Fibroblast of mammary gland (primary cell): ENCODE results near the gene SH3BGRL3.

ENCODE experiments used
- DNase-seq: peaks from one replicate; pipeline ENCODE4 v3.0.0-alpha.2; 2010; ENCODE audit warnings: low read depth
- H3K4me3 ChIP-seq: 2 replicates; pipeline ENCODE4 v1.5.1; 2011; ENCODE audit warnings: low read depth, mild to moderate bottlenecking, low read length, moderate library complexity; ENCODE audit not compliant: control insufficient read depth
- CTCF ChIP-seq: conservative IDR thresholded peaks from 2 replicates; pipeline ENCODE4 v1.5.1; 2011; ENCODE audit warnings: low read depth, low read length, inconsistent platforms; ENCODE audit not compliant: control insufficient read depth, insufficient read depth

The SH3BGRL3 gene

GRCh38 chr1:26252718-26253117 is 27.2 kb upstream of the SH3BGRL3 start:
- no peak for DNase-seq
- H3K4me3 ChIP-seq: no peak overlapping the region
- no peak for TF ChIP-seq CTCF

DNA sequence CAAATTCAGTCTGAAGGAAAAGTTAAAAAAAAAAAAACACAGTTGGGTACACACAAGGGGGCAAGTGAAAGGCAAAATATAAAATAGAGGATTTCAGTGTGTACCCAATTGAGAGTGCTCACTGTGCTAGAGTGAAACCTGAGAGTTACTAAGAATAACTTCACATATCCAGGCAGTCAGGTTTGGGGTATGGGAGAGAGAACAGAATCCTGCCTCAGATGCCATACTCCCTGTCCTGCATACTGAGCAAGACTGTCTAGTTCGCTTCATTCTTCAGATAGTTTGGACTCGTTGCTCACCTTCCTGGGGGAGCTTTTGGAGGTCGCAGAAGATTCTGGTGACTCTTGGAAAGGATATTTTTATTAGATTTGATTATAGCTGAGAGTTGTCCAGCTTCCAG is 25.5 kb upstream of the SH3BGRL3 start:
- TF ChIP-seq CTCF: no peak
- no peak for DNase-seq
- no peak overlapping the region for H3K4me3 ChIP-seq

DNA sequence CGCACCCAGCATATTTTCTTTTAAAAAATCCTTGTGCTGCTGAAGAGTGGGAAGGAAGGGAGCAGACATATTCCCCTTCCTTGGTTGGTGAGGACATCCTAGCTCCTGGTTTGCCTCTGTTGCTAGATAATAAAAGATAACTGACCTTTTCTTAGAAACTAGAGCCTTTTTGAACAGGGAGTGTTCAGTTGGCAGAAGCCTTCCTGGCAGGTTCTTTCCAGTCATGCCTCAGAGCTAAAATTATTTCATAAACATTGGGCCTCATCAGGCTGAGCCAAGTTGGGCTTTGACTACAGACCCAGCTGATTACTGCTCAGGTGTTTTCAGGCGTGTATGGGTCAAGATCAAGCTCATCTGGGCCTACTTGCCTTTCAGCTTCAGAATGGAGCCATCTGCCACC is 22.7 kb upstream of the SH3BGRL3 start:
- H3K4me3 ChIP-seq: no peak overlapping the region
- no peak for DNase-seq
- no peak for TF ChIP-seq CTCF

DNA sequence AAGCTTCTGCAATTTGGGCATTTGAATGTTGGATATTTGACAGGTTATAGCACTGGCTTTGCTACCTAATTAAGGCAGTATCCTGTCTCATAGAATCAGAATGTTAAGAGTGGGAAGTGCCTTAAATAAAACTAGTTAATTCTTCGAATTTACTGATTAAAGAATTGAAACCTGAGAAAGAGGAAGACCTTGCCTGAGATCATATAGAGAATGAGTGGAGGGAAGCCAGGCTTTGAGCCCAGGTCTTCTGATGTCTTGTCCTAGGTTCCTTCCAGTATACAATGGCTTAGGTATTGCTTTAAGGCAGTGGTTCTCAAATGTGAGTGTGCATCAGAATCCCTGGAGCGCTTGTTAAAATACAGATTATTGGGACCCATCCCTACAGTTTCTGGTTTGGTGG is 20.9 kb upstream of the SH3BGRL3 start:
- no peak for DNase-seq
- no peak for TF ChIP-seq CTCF
- no peak overlapping the region for H3K4me3 ChIP-seq

DNA sequence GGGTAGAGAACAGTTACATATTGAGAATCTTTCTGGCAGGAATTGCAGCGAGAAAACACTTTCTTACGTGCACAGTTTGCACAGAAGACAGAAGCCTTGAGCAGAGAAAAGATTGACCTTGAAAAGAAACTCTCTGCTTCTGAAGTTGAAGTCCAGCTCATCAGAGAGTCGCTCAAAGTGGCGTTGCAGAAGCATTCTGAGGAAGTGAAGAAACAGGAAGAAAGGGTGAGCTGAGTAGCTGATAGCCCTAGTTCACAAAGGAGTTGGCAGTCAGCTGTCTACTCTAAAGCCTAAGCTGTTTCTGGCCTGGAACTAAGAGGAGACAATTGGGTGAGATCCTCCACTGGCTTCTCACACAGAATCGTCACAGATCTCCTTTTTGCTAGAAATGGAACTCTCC is 20.3 kb upstream of the SH3BGRL3 start:
- DNase-seq: no peak
- no peak for TF ChIP-seq CTCF
- no peak overlapping the region for H3K4me3 ChIP-seq

DNA sequence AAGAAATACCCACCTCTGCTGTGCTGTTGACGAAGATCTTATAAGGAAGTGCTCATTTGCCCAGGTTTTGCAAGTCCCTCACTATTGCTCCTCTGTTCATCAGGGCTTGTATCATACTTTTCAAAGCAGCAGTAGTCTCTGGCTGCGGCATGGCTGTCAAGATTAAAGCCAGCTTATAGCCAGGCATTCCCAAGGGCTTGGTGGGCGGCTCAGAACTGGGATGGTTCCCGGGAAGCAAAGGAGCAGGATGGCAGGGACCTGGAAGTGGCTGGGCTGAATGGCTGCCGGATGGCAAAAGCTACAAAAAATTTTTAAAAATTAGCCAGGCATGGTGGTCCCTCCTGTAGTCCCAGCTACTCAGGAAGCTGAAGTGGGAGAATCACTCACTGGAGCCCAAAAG is 16.7 kb upstream of the SH3BGRL3 start:
- no peak for DNase-seq
- H3K4me3 ChIP-seq: no peak overlapping the region
- TF ChIP-seq CTCF: no peak

DNA sequence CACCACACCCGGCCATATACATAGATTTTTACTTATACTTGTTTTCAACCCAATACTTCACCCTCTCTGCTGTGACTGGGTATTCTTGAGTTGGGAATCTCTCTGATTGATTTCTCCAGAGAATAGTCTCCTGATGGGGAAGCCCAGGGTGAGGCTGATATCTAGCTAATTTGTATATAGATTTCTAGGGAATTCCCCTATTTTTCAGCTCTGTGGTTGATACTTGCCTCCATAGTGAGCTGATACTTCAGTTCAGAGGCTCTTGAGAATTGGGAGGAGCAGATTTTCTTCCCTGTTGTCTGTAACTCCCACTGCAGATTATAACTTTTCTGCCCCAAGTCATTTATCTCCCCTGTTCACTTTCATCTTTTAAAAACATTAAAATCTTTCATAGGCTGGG is 14.5 kb upstream of the SH3BGRL3 start:
- H3K4me3 ChIP-seq: no peak overlapping the region
- no peak for DNase-seq
- TF ChIP-seq CTCF: no peak
